Measurements from ENCODE around the gene PLPP3.

Gene PLPP3

DNA sequence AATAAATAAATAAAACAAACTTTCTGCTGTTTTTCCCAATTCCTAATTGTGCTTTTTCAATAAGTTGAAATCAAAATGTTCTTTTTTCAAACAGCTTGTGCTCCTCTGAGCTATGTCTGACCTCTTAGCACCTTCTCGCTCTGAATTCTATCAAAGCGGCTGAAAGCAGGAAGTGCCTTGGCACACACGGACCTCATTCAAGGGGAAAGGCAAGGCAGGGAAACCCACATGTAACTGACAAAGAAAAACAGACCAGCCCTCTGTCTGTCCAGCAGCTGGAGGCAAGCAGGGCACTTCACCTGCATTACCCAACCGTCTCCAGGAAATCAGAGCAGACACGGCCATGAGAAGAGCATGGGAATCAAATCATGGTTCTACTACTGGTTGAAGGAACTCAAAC, 56.7 kb downstream of the PLPP3 start:
- DNase-seq (ENCODE audit: low spot score): no peak

DNA sequence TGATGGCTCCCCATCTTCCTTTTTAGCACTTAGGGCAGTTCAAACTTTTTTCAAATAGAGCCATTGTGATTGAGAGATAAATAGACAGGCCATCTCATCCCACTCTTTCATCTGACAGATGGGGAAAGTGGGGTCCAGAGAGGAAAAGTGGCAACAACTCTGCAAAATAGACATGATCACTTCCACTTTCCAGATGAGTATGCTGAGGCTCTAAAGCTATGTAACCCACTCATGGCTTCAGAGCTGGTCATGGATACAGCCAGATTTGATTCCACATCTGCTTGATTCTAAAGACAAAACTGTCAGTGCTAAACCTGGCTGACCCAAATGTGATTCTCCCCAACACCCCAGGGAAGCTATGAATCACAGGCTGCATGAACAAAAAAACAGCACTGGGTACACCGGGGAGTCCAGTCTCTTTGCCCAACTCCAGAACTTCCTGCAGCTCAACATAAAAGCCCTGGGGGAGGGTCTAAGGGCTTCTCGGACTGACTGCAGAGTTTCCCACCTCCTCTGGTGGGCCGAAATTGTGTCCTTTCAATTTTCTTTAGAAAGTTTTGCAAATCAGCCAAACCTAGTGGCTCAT, 59.3 kb downstream of the PLPP3 start:
- no peak for DNase-seq (ENCODE audit: low spot score)

DNA sequence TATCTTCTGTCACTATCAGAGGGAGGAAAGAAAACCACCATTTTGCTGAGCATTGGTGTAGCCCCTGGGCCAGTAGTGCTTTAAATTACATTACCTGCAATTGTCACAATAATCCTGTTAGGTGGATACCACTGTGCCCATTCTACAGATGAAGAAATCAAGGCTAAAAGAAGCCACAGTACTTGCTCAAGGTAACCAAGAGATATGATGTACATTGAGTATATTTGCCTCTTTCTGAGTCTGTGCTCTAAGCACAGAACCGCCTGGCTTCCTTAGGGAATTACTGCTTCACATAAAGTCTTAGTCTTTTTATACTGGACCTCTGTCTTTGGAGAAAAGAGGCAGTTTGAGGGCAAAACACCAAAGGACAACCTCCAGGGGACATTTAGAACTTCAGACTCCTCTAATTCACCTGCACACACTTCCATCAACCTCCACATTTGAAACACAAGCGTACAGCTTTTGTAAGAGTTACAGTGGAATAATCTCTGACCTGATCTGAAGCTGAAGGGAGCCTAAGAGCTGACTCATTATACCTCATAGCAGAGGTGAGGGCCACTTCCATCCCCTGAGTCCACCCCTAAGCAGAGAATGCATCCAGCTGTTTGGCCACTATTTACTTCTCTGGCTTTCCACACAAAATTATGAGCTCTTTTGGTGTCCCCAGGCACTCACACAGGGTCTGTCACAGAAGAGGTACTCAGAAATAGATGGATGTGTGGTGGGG, 61.8 kb downstream of the PLPP3 start:
- DNase-seq (ENCODE audit: low spot score): no peak

DNA sequence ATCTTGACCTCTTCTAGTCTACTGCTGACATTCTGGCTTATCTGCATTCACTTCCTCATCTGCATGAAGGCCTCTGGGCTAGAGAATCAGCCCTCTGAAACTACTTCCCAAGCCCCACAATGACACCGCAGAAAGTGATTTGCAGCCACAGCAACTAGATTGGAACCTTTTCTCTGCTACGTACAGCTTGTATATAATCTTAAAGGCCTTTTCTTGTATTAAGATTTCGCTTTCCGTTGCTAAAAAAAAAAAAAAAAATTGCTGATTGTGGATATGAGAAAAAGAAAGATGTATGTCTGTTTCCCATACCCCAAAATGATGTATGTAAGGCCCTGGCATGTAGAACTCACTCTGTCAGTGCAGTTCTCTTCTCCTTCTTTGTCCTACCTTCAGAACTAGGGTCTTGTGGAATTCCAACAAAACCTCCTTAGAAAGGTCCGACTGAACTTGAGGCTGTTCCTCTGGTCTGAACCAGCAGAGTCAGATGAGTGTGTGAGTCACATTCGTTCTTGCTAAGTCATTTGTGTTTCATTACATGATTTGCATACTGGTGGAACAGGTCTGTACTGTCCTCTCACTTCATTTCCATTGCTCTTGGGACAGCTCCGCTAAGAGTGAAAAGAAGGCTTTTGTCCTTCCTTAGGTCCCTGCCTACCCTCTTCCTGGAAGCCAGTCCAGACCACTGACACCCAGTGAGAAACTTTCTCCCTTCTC, 62.7 kb downstream of the PLPP3 start:
- no peak for DNase-seq (ENCODE audit: low spot score)

DNA sequence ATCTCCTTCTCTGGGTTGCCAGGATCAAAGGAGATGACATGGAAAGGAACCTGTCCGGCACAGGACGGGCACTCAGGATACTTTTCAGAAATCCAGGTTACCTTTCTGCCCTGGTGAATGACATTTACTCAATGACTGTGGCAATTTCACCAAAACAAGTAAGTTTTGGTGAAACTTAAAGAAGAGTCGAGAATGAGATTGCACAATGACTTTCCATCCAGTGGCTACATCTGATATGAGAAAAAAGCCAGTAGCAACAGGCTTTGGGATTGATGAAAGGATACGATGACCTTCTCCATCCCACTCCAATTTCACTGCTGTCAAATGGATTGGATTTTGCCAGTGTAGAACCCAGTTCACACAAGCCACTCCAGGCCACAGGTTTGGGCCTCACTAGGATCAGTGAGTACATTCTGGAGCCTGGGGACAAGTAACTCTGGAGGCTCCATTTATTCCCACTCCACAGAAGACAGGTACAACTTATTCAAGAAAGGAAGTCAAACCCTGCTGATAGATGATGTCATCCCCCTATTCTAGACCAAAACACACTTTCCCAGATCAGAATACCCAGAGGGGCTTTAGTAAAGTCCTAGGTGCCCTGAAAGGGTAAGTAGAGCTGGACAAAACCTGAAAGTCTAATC, 63.3 kb downstream of the PLPP3 start:
- no peak for DNase-seq (ENCODE audit: low spot score)

DNA sequence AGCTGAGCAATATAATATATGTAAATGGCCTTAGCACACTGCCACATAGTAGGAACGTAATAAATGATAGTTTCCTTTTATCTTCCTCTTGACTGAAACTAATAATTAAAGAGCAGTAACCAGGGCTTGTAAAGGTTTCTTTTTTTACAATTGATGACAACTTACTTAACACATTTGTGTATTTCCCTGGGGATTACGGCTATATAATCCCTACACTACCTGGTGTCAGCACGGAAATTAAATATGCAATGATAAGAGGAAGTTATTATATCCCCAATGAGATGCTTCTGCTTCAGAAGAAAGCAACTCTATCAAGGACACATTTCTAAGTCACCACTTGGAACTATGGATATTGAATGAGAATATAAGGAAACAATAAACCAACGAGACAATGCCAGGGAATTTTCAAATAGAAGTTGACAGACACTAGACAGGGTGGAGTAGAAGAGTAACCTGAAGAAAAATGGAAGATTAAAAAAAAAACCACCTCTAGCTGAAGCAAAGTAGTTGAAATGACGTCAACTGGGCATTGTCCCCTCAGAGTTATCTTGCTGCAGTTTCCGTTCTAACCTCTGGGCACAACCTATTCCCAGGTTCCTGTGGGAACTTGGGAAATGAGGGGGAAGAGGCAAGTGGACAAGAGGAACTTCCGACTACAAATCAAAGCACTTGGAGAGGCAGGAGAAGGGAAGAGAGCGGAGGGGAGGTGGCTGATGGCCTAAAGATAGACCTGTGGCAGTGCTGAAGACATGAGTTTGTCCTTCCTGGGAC, 66.5 kb downstream of the PLPP3 start:
- no peak for DNase-seq (ENCODE audit: low spot score)

DNA sequence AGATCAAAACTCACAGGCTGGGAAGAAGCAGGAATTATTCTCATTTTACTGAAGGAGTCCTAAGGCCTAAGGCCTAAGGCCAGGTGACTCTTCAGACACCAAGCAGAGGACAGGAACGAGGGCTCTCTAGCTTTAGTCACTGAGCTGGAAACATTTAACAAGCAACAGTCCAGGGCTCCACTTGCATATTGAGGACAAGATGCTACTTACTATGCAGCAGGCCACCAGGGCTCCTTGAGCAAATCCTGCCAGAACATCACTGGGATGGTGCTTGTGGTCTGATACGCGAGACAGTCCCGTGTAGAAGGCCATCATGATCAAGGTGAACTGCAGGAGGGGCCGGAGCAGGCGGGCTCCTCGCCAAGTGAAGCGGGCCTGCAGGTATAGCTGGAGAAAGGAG, 67.6 kb downstream of the PLPP3 start:
- DNase-seq (ENCODE audit: low spot score): no peak

DNA sequence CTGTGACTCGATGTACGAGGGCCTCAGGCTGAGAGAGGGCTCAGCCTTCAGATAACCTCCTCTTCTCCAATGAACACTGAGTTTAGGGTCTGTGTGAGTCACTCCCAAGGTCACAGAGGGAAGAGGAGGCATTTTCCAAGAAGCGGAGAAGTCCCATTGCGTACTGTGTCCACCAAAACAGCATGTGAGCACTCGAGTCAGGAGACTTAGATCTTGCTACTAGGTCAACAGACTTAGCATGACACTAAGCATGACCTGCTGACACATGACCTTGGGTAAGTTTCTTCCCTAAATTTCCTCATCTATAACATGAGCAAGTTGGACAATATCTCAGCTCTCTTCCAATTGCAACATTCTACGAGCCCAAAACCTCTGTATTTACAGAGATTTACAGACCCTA, 68.0 kb downstream of the PLPP3 start:
- DNase-seq (ENCODE audit: low spot score): no peak

DNA sequence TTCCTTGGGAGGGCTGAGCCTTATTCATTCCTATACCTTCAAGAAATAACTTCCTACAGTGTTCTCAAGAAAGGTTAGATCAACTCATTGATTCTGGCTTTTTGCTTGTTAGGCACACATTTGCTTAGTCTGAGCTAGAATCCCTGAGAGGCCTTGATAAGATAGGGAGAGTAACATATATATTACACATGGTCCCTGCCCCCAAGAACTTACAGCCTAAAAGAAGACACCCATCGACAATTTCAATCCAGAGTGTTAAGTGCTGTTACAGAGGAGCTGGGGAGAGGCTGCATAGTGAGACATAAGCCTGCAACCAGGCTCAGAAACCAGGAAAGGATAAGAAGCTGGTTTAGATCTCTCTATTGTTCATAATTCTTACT, 68.7 kb downstream of the PLPP3 start:
- DNase-seq (ENCODE audit: low spot score): no peak

DNA sequence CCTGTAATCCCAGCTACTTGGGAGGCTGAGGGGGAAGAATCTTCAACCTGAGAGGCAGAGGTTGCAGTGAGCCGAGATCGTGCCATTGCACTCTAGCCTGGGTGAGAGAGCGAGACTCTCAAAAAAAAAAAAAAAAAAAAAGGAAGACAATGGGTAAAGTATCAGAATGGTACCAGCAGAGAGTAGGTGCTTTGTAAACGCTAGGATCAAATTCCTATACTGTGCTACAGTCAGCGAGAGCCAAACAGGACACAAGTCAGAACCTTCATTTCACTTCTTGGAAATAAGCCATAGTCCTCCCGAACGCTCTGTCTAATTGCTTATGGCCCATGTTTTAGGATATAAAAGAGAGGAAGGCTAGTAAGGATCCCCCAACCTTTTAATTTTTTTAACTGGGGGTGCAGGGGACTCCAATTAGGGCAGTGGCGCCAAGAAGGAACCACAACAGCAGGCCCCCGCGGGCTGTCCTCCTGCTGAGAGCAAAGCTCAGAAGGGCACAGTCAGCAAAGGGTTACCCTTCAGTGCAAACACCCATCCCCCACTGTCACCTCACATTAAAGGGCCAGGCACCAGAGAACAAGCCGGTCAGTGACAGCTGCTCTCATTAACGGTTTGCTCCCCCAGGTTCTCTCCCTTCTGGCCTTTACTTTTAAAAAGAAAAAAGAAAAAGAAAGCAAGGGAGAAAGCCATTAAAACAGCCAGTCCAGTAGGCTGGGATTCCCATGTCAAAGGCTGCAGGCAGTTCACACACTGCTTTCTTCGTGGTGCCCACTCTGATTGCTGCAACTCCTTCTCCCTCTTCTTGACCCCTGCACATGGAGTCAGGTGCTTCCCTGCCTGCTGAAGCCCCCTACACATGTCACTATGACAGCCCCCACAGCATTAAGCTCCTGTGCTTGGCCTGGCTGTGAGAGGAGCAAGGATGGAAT, 69.4 kb downstream of the PLPP3 start:
- no peak for DNase-seq (ENCODE audit: low spot score)

DNA sequence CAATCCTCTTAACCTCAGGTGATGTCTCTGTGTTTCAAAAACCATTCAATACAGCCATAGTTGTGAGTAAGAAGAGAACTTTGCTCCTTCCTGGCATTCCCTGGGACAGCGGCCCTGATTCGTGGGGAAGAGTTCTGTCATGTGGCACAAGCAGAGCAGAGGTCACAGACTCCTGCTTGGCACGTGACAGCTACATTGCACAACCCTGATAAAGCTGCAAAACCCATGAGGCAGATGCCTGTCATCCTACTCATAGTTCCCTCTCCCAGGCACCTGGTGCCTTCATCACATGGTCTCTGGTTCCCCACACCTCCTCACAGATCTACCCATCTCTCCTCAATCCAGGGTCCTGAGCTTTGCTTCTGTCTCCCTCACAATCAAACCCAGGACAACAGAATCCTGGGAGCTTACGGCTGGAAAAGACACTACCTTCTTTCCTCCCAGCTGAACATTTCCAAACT, 70.8 kb downstream of the PLPP3 start:
- DNase-seq (ENCODE audit: low spot score): no peak

DNA sequence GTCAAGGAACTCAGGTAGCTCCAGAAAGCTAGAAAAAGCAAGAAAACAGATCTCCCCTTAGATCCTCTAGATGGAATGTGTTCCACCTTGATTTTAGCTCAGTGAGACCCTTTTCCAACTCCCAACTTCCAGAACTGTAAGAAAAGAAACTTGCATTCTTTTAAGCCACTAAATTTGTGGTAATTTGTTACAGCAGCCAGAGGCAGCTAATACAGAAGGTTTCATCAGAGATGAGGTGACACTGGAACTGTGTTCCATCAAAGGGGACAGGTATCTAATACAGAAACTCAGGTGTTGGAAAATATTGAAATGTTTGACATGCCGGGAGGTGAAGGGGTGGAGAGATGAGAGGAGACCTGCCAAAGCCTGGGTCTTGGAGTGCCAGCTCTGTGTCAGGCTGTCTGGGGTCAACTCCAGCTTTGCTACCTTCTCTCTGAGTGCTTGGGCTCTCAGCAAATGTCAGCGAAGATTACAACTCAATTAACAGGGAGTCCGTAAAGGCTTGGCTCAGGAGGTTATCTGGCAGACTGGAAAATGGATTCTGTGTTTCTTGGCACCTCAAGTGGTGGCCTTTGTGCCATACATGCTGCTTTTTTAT, 71.3 kb downstream of the PLPP3 start:
- DNase-seq (ENCODE audit: low spot score): no peak

DNA sequence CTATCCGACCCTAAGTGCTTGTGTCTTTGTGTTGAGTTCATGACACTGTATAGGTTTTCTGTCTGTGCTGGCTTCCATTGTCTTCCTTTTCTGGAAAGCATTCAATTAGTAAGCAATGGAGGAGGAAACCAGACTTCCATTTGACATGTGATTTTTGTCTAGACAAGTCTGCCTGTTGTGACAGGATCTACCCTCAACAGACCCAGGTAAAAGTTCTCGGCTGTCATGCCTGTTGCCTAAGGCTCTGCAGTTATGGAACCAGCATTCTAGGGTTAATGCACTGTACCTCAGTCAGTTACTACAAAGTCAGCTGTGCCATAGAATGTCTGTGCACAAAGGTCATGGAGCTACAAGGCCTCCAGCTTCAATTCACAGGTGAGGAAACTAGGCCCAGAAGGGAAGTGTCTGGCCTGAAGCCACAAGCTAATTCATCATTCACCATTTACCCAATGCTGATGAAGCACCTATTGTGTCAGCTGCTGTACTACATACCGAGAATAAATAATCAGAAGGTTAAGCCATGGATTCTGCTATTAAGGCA, 72.3 kb downstream of the PLPP3 start:
- DNase-seq (ENCODE audit: low spot score): no peak

DNA sequence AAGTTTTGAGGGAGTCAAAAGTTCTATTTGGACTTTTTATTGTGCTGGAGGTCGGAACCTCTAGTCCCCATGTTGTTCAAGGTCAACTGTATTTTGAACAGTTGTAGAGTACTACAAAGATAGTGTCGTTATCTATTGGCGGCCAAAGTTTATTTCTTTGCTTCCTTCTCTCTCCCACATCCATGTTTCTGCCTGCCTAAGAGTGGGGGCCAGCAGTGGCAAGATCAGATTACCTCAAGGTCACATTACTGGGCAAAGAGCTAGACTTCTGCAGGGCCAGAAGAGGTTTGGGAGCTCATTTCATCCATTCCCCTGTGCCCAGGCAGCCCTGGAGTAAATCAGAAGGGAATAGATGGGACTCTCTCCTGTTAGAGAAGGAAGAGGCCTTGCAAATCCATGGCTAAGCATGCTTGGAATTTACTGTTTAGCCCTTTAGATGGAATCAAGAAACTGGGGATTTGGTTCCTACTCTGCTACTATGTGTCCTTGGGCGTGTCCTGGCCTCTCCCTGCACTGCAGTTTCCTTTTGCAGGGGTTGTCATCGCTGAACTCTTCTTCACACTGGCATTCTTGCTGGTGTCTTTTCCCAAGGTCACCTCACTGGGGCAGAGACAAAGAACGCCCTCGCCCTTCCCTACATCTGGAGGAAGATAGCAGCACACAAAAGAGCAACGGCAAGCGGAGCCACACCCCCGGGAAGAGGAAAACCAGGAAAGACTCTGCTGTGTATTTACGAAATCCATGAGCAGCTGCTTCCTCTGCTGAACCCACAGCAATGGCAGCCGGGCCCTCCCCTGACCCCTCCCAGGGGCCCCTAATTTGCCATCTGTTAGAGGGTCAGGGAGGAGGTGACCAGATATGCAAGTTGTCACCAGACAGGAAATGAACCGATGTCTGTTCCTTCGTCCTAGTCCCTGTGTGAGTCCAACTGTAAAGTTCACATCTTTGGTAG, 73.3 kb downstream of the PLPP3 start:
- DNase-seq (ENCODE audit: low spot score): no peak

DNA sequence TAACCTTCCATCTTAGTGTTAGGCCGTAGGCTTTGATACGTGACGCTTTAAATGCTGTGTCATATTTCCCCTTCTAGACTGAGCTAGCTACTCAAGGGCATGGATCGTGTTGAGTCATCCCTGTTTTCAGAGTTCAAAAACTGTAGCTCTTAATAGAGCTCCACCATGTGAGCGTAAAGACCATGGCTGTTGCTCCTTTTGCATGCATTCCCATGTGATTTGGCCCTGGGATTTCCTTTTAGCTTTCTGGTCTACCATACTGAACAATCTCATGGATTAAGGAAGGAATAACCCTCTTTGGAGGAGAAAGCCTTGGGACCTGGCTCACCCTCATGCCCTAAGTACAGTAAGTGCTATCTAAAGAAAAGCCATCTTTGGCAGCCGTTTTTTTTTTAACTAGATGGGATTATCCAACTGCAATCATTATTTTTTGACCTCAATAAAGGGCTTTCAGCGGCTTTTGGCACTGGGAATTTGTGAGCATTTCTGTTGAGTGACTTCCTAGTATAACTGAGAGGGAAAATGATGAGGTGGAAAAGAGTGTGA, 76.6 kb downstream of the PLPP3 start:
- DNase-seq (ENCODE audit: low spot score): no peak

DNA sequence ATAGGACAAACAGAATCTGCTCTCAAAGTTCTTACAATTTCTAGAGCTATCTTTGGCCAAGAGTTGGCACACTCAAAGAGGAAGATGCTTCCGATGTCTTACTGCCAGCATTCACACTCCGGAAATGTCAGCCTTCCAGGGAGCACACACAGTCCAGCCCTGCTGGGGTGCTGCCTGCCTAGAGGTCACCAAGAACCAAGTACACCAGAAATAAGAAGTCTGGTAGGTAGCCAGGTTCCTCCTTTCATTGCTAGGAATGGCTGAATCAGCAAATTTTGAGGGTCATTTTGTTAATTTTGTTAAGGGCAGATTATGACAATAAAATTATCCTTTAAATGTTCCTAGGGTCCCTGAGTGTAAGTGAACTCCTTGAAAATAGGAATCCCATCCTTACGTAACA, 77.5 kb downstream of the PLPP3 start:
- DNase-seq (ENCODE audit: low spot score): no peak

DNA sequence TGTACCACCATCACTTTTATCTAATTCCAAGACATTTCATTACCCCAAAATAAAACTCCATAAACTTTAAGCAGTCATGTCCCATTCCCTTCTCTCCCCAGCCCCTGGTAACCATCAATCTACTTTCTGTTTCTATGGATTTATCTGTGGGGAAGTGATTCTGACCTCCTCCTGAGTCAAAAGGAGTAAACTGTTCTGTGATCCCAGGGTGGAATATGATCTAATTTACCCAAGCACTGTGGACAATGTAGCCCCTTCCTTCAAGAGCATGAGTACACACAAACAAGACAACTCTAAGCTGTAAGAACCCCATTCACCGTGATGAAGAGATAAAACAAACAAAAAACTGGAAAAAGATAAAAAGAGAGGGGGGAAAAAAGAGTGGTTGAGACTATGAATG, 77.9 kb downstream of the PLPP3 start:
- no peak for DNase-seq (ENCODE audit: low spot score)

DNA sequence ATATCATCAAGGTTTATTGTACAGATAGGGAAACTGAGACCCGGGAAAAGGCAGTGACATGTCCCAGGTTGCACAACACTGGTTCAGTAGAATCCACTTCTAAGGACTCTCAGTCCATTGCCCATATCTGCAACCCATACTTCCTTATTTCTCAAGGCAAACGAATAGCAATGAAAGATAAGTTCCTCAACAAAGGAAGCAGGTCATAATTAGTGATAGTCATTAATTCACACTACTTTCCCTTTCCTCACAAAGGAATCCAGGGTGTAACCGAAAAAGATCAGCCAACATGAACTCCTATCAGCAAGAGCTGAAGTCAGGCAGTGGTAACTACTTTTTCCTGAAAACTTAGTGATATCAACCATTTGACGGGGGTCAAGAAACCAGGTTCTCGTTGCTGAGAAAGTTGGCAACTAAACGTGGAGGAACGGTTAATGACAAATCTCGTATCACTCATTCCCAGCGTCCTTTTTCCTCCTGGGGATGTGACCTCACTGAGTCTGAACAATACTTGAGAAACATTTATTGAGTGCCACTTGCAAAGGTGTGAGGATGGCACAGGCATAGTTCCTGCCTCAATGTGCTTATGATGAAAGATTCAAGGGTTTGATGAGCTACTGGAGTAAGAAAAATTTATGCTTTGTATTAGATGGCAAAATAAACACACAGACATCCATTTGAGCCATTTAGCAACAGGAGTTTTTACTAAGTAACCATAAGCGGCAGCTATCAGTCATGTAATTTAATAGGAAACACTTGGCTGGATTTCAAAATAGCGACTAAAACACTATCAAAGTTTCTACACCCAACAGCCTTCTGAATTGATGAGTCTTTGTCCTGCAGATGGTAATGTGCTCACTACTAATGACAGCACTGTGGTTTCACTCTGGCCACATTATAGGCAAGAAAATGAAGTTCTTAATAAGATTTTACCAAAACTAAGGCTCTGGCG, 82.3 kb downstream of the PLPP3 start:
- no peak for DNase-seq (ENCODE audit: low spot score)

All from activated CD4-positive, alpha-beta T cell treated with anti-CD3 and anti-CD28 coated beads, Interleukin-2, Interleukin-4, amounts not matched to agents 100 ng/mL and 50 ng/mL, durations not matched to agents 16 hours and 8 hours (primary cell).